ENCODE data around the gene BBS1. TPM values are rescaled to one million over a fixed set of nuclear protein-coding genes. Genes with fewer than 3 reads are reported as not detected.
"Not testable (repeated sequence)": the region's sequence is repeated elsewhere in the genome, so short reads cannot be mapped to it uniquely, and the experiment has no call there.

BBS1 gene
- 10 to 100 TPM; 16.8 to 16.9 TPM for total RNA-seq

GRCh38 chr11:66510271-66510989, at the start of gene BBS1:
Gene BBS1 (plus strand): TSS chr11:66510635. CDS start chr11:66510660, 25 bp downstream.
- ChIA-PET CTCF (interaction anchor here (1.5 to 1.8 kb wide), 3 partner anchors 32 to 72 kb away, joined by 3 to 4 read pairs (median 4); partner anchors contain the start of genes MRPL11 and PELI3), POLR2A (interaction anchor here (0.9 to 2.9 kb wide), 7 partner anchors 33 to 168 kb away, joined by 3 to 11 read pairs (median 5); partner anchors contain the start of genes ACTN3, RBM14, RBM4 and RBM4B)
- Mint-ChIP-seq H3K36me3 (ENCODE audit: low read depth) (peaks cover 14% of the 10 kb centered on the region), H3K27me3 (no peaks in the 10 kb centered on the region), H3K4me1 (peaks cover 28% of the 10 kb centered on the region), H3K4me3 (peak within 1 kb of the TSS; percentile 87), H3K9me3 (no peaks in the 10 kb centered on the region), H3K27ac (peak within 1 kb of the TSS; percentile 79)
- peak; percentile 83 for DNase-seq

- no peak for DNase-seq
- ChIA-PET POLR2A (no interaction called here), CTCF (interaction anchor here (0.6 to 2.0 kb wide), 4 partner anchors 23 to 53 kb away, joined by 3 to 7 read pairs (median 4); partner anchors contain the start of gene MRPL11)
- Mint-ChIP-seq H3K9me3 (peaks cover 2% of the 10 kb centered on the region), H3K27ac (no peak overlapping the region), H3K36me3 (ENCODE audit: low read depth) (peaks cover 4% of the 10 kb centered on the region), H3K27me3 (no peaks in the 10 kb centered on the region), H3K4me1 (peaks cover 37% of the 10 kb centered on the region), H3K4me3 (no peak overlapping the region)
Observed at GRCh38 chr11:66462010-66462409, 48.4 kb upstream of the BBS1 start.

GRCh38 chr11:66462911-66463310, 47.5 kb upstream of the BBS1 start:
- CTCF ChIA-PET = interaction anchor here (1.3 to 2.0 kb wide), 2 partner anchors 24 to 45 kb away, joined by 6 to 10 read pairs; partner anchors contain the start of gene MRPL11
- DNase-seq = no peak
- Mint-ChIP-seq H3K9me3 (peaks cover 2% of the 10 kb centered on the region), H3K4me3 (no peak overlapping the region), H3K4me1 (peaks cover 44% of the 10 kb centered on the region), H3K27me3 (no peaks in the 10 kb centered on the region), H3K36me3 (ENCODE audit: low read depth) (peaks cover 4% of the 10 kb centered on the region), H3K27ac (peak overlapping the region; percentile 58)
- POLR2A ChIA-PET = interaction anchor here (1.1 kb wide), 1 partner anchor 17 kb away, joined by 5 read pairs; the partner anchor contains the start of gene DPP3

GRCh38 chr11:66464116-66464515, 46.3 kb upstream of the BBS1 start:
- H3K36me3 Mint-ChIP-seq (ENCODE audit: low read depth); POLR2A ChIA-PET; H3K27me3 Mint-ChIP-seq; H3K27ac Mint-ChIP-seq; H3K9me3 Mint-ChIP-seq; DNase-seq; H3K4me3 Mint-ChIP-seq: not testable (repeated sequence)
- H3K4me1 Mint-ChIP-seq = peaks cover 44% of the 10 kb centered on the region
- CTCF ChIA-PET = interaction anchor here (1.3 kb wide), 1 partner anchor 25 kb away, joined by 10 read pairs; the partner anchor contains the start of gene MRPL11

- H3K27me3 Mint-ChIP-seq = no peaks in the 10 kb centered on the region
- peaks cover 38% of the 10 kb centered on the region for H3K4me1 Mint-ChIP-seq
- H3K36me3 Mint-ChIP-seq (ENCODE audit: low read depth) = peaks cover 4% of the 10 kb centered on the region
- no peak overlapping the region for H3K4me3 Mint-ChIP-seq
- POLR2A ChIA-PET = interaction anchor here (0.7 kb wide), 1 partner anchor 213 kb away, joined by 3 read pairs; the partner anchor contains the start of gene RBM4B
- CTCF ChIA-PET = interaction anchor here (1.2 kb wide), 1 partner anchor 14 kb away, joined by 3 read pairs; no protein-coding TSS in a partner anchor
- H3K9me3 Mint-ChIP-seq = peaks cover 2% of the 10 kb centered on the region
- DNase-seq = no peak
- no peak overlapping the region for H3K27ac Mint-ChIP-seq
Observed at GRCh38 chr11:66464916-66465315, 45.5 kb upstream of the BBS1 start.

GRCh38 chr11:66465373-66466224, 44.8 kb upstream of the BBS1 start:
- H3K9me3 Mint-ChIP-seq = peaks cover 2% of the 10 kb centered on the region
- H3K4me3 Mint-ChIP-seq = peak overlapping the region; percentile 79
- POLR2A ChIA-PET = interaction anchor here (1.1 to 2.0 kb wide), 2 partner anchors 14 to 19 kb away, joined by 3 to 17 read pairs; partner anchors contain the start of gene DPP3
- H3K27me3 Mint-ChIP-seq = no peaks in the 10 kb centered on the region
- DNase-seq = no peak
- CTCF ChIA-PET = interaction anchor here (1.1 to 5.9 kb wide), 4 partner anchors 13 to 57 kb away, joined by 3 to 37 read pairs (median 10); partner anchors contain the start of genes DPP3 and MRPL11
- peaks cover 36% of the 10 kb centered on the region for H3K4me1 Mint-ChIP-seq
- H3K27ac Mint-ChIP-seq = no peak overlapping the region
- H3K36me3 Mint-ChIP-seq (ENCODE audit: low read depth) = peaks cover 4% of the 10 kb centered on the region

GRCh38 chr11:66466225-66467033, 44.0 kb upstream of the BBS1 start, which contains the start of gene PELI3:
Gene PELI3 (plus strand): TSS chr11:66466905. CDS start chr11:66468129, 1,224 bp downstream.
- Mint-ChIP-seq H3K4me1 (peaks cover 36% of the 10 kb centered on the region), H3K36me3 (ENCODE audit: low read depth) (peaks cover 2% of the 10 kb centered on the region), H3K27me3 (no peaks in the 10 kb centered on the region)

GRCh38 chr11:66467034-66467659, 43.3 kb upstream of the BBS1 start:
- no peak overlapping the region for H3K27ac Mint-ChIP-seq
- H3K4me1 Mint-ChIP-seq = peaks cover 34% of the 10 kb centered on the region

More at GRCh38 chr11:66466225-66467033, 44.0 kb upstream of the BBS1 start, which contains the start of gene PELI3:
- Mint-ChIP-seq H3K4me3 (peak within 1 kb of the TSS; percentile 87), H3K9me3 (peaks cover 2% of the 10 kb centered on the region), H3K27ac (peak within 1 kb of the TSS; percentile 36)
- CTCF ChIA-PET = interaction anchor here (0.6 to 5.9 kb wide), 12 partner anchors 11 to 1012 kb away, joined by 3 to 37 read pairs (median 3); partner anchors contain the start of genes BBS1, DPP3, MRPL11 and RBM4B
- peak; percentile 94 for DNase-seq
- POLR2A ChIA-PET = interaction anchor here (0.6 to 2.0 kb wide), 8 partner anchors 8 to 414 kb away, joined by 3 to 17 read pairs (median 4); partner anchors contain the start of genes DPP3, MRPL11, RBM14 and RCE1

GRCh38 chr11:66467756-66468155, 42.7 kb upstream of the BBS1 start:
- Mint-ChIP-seq H3K4me3 (peak overlapping the region; percentile 87), H3K4me1 (peaks cover 30% of the 10 kb centered on the region), H3K36me3 (ENCODE audit: low read depth) (no peaks in the 10 kb centered on the region), H3K27me3 (no peaks in the 10 kb centered on the region), H3K9me3 (no peaks in the 10 kb centered on the region), H3K27ac (no peak overlapping the region)
- peak; percentile 47 for DNase-seq
- CTCF ChIA-PET = interaction anchor here (1.0 to 5.9 kb wide), 5 partner anchors 11 to 210 kb away, joined by 5 to 37 read pairs (median 7); partner anchors contain the start of genes DPP3, MRPL11 and RBM4B
- POLR2A ChIA-PET = interaction anchor here (0.6 to 4.5 kb wide), 5 partner anchors 12 to 1804 kb away, joined by 3 to 28 read pairs (median 6); partner anchors contain the start of genes C11orf24, DPP3, MRPL11 and RBM14

More at GRCh38 chr11:66467034-66467659, 43.3 kb upstream of the BBS1 start:
- H3K9me3 Mint-ChIP-seq = no peaks in the 10 kb centered on the region
- POLR2A ChIA-PET = interaction anchor here (0.6 to 4.5 kb wide), 9 partner anchors 9 to 1805 kb away, joined by 3 to 28 read pairs (median 4); partner anchors contain the start of genes C11orf24, DPP3, MRPL11 and RBM14
- H3K36me3 Mint-ChIP-seq (ENCODE audit: low read depth) = no peaks in the 10 kb centered on the region
- no peak for DNase-seq
- peak overlapping the region; percentile 87 for H3K4me3 Mint-ChIP-seq
- CTCF ChIA-PET = interaction anchor here (0.6 to 5.9 kb wide), 7 partner anchors 12 to 211 kb away, joined by 3 to 37 read pairs (median 3); partner anchors contain the start of genes BBS1, DPP3, MRPL11 and RBM4B
- H3K27me3 Mint-ChIP-seq = no peaks in the 10 kb centered on the region

- DNase-seq = no peak
- H3K9me3 Mint-ChIP-seq = no peaks in the 10 kb centered on the region
- ChIA-PET CTCF (interaction anchor here (0.6 to 5.9 kb wide), 6 partner anchors 10 to 605 kb away, joined by 3 to 37 read pairs (median 5); partner anchors contain the start of gene DPP3), POLR2A (interaction anchor here (1.5 to 4.5 kb wide), 3 partner anchors 11 to 209 kb away, joined by 6 to 28 read pairs (median 6); partner anchors contain the start of genes DPP3, MRPL11 and RBM4B)
- H3K36me3 Mint-ChIP-seq (ENCODE audit: low read depth) = no peaks in the 10 kb centered on the region
- peaks cover 22% of the 10 kb centered on the region for H3K4me1 Mint-ChIP-seq
- H3K4me3 Mint-ChIP-seq = peak overlapping the region; percentile 11
- H3K27me3 Mint-ChIP-seq = no peaks in the 10 kb centered on the region
- H3K27ac Mint-ChIP-seq = no peak overlapping the region
Observed at GRCh38 chr11:66468691-66469090, 41.7 kb upstream of the BBS1 start.

Measured in activated CD4-positive, alpha-beta memory T cell treated with anti-CD3 and anti-CD28 coated beads, Interleukin-2, amount 10 ng/mL, durations not matched to agents 7 days and 5 days (primary cell).